Stimulated activated CD8-positive, alpha-beta memory T cell treated with anti-CD3 and anti-CD28 coated beads, Interleukin-15, amount 100 ng/mL, for 48 hours (primary cell): ENCODE results near the gene SLC25A1.

Experiments
- DNase-seq, 2 donors: peaks; one replicate each; pipeline ENCODE4 v3.0.0-alpha.2; 2020; ENCODE audit warnings: low read depth in 2 of 2

SLC25A1 gene

GRCh38 chr22:19178657-19179496 is at the start of gene SLC25A1:
SLC25A1 (minus strand) TSS chr22:19178736; CDS start chr22:19178673, 63 bp downstream.
- peak; percentile 85 to 89 for DNase-seq

- DNase-seq: no peak
Observed at GRCh38 chr22:19228179-19228578, 49.6 kb upstream of the SLC25A1 start.

GRCh38 chr22:19226428-19226827 is 47.9 kb upstream of the SLC25A1 start:
- no peak for DNase-seq

GRCh38 chr22:19225560-19225959 is 47.0 kb upstream of the SLC25A1 start:
- no peak for DNase-seq

- DNase-seq: no peak
Observed at GRCh38 chr22:19224985-19225384, 46.4 kb upstream of the SLC25A1 start.

- no peak for DNase-seq
Observed at GRCh38 chr22:19224557-19224956, 46.0 kb upstream of the SLC25A1 start.

GRCh38 chr22:19223617-19224016 is 45.1 kb upstream of the SLC25A1 start:
- DNase-seq: no peak

- DNase-seq: no peak
Observed at GRCh38 chr22:19223110-19223509, 44.6 kb upstream of the SLC25A1 start.

- no peak for DNase-seq
Observed at GRCh38 chr22:19222242-19223005, 43.9 kb upstream of the SLC25A1 start.

GRCh38 chr22:19220867-19221266 is 42.3 kb upstream of the SLC25A1 start:
- DNase-seq: no peak

- DNase-seq: no peak
Observed at GRCh38 chr22:19218541-19219233, 40.2 kb upstream of the SLC25A1 start.

- no peak for DNase-seq
Observed at GRCh38 chr22:19216579-19216978, 38.0 kb upstream of the SLC25A1 start.

GRCh38 chr22:19215360-19215759 is 36.8 kb upstream of the SLC25A1 start:
- no peak for DNase-seq

- no peak for DNase-seq
Observed at GRCh38 chr22:19214078-19214473, 35.5 kb upstream of the SLC25A1 start.

GRCh38 chr22:19213442-19214077 is 35.0 kb upstream of the SLC25A1 start:
- DNase-seq: no peak

- no peak for DNase-seq
Observed at GRCh38 chr22:19213001-19213400, 34.5 kb upstream of the SLC25A1 start.

GRCh38 chr22:19212302-19212870 is 33.9 kb upstream of the SLC25A1 start:
- no peak for DNase-seq

GRCh38 chr22:19210188-19210587 is 31.7 kb upstream of the SLC25A1 start:
- DNase-seq: no peak

GRCh38 chr22:19208287-19208847 is 29.8 kb upstream of the SLC25A1 start:
- DNase-seq: no peak

GRCh38 chr22:19207884-19208283 is 29.3 kb upstream of the SLC25A1 start:
- no peak for DNase-seq

GRCh38 chr22:19207401-19207808 is 28.9 kb upstream of the SLC25A1 start:
- no peak for DNase-seq
